ENCODE measurements around the gene FKBP4. TPM values are rescaled to one million over a fixed set of nuclear protein-coding genes. Genes with fewer than 3 reads are reported as not detected.

FKBP4 gene
- total and polyA plus RNA-seq, 2 donors (not counting 3 experiments of a cell fraction or from before 2014, with no cell fraction given) = 31.0 to 85.6 TPM

- H3K4me3 ChIP-seq (replicated peaks in 1 of 3; ENCODE audit: insufficient read depth in 1 of 3, low read depth in 1 of 3, low read length in 3 of 3) = no peak overlapping the region
- no peaks in the 10 kb centered on the region for H3K79me2 ChIP-seq (ENCODE audit: control insufficient read depth, insufficient read depth, low read length)
- H3K9me1 ChIP-seq (replicated peaks; ENCODE audit: control insufficient read depth, extremely low read depth, insufficient read depth, low read length) = no peaks in the 10 kb centered on the region
- DNase-seq (ENCODE audit: low read depth, low spot score) = no peak
- ChIA-PET POLR2A (no interaction called here), CTCF (interaction anchor here (1.5 kb wide), 1 partner anchor 20 kb away, joined by 5 read pairs; no protein-coding TSS in a partner anchor)
- no peak overlapping the region for H3K4me2 ChIP-seq (ENCODE audit: insufficient read depth, low read length)
- intact Hi-C loops (cut with micrococcal nuclease) = no loop called here
- H3K36me3 ChIP-seq (ENCODE audit: control insufficient read depth in 2 of 2, extremely low read depth in 1 of 2, insufficient read depth in 2 of 2, low read length in 2 of 2) = no peaks in the 10 kb centered on the region
- dilution Hi-C loops (cut with MboI; ENCODE audit: extremely low pct_ligation_motif_present, low sequenced_read_pairs) = no loop called here
- no peaks in the 10 kb centered on the region for H4K20me1 ChIP-seq (replicated peaks; ENCODE audit: control insufficient read depth, extremely low read depth, insufficient read depth, low read length)
- no TSS peak for BruUV-seq (replicated peaks)
- TF ChIP-seq POLR2AphosphoS5 (IDR thresholded peaks at IDR 0.05; ENCODE audit: insufficient read depth, low read depth, low read length) (no peak), JUN (IDR thresholded peaks at IDR 0.05; ENCODE audit: borderline replicate concordance, insufficient read depth, insufficient read length, low read depth) (no peak), CTCF (IDR thresholded peaks at IDR 0.05; ENCODE audit: extremely low read depth in 1 of 2, insufficient read depth in 1 of 2, low read depth in 1 of 2, low read length in 2 of 2) (no peak), GATA2 (IDR thresholded peaks at IDR 0.05; ENCODE audit: insufficient read depth, insufficient read length, low read depth, low read length) (no peak), POLR2A (IDR thresholded peaks at IDR 0.05; ENCODE audit: low read depth, low read length) (no peak), MAX (IDR thresholded peaks at IDR 0.05; ENCODE audit: insufficient read depth, insufficient read length) (no peak), FOS (IDR thresholded peaks at IDR 0.05; ENCODE audit: borderline replicate concordance, insufficient read depth, low read length) (no peak), EZH2 (IDR thresholded peaks at IDR 0.05; ENCODE audit: borderline replicate concordance, low read depth, low read length, severe bottlenecking) (no peak), MYC (IDR thresholded peaks at IDR 0.05; ENCODE audit: low read depth, low read length) (no peak)
- no peaks in the 10 kb centered on the region for H3K27me3 ChIP-seq (ENCODE audit: control insufficient read depth in 2 of 2, insufficient read depth in 2 of 2, low read length in 2 of 2)
- H3K4me1 ChIP-seq (ENCODE audit: control insufficient read depth, extremely low read depth, insufficient read depth, low read length) = no peaks in the 10 kb centered on the region
- H3K9me3 ChIP-seq (replicated peaks; ENCODE audit: control insufficient read depth, insufficient read depth, low read length) = no peaks in the 10 kb centered on the region
- no peak overlapping the region for H3K9ac ChIP-seq (replicated peaks; ENCODE audit: extremely low read depth, insufficient read depth, low read length)
- H2AFZ ChIP-seq (ENCODE audit: low read depth, low read length) = no peak overlapping the region
- no peak for FAIRE-seq
- no peak overlapping the region for H3K27ac ChIP-seq (ENCODE audit: insufficient read depth, low read depth, low read length)
Measured at GRCh38 chr12:2764398-2764797, 30.4 kb upstream of the FKBP4 start.
